Transverse colon (tissue), 4 donors: ENCODE results near the gene ATP8B2. TPM values are rescaled to one million over a fixed set of nuclear protein-coding genes. Genes with fewer than 3 reads are reported as not detected.
A peak's percentile ranks its signal among the peaks of the same experiment; 100 is the strongest.

Experiments
- DNase-seq: peaks from one replicate; pipeline ENCODE4 v3.0.0-alpha.2; 2019
- H3K27ac ChIP-seq, 4 donors: fragments of 200-600 bp; sonication (generic); 2 replicates each; pipeline ENCODE4 v1.5.1; 2016 to 2018; ENCODE audit warnings: inconsistent platforms in 4 of 4
- H3K27me3 ChIP-seq: fragments of 200-600 bp; sonication (generic); 2 replicates; pipeline ENCODE4 v1.5.1; 2017; ENCODE audit warnings: inconsistent platforms
- H3K36me3 ChIP-seq, 4 donors: fragments of 200-600 bp; sonication (generic); 2 replicates each; pipeline ENCODE4 v1.5.1; 2017 to 2019; ENCODE audit warnings: inconsistent platforms in 4 of 4
- H3K4me1 ChIP-seq, 4 donors: fragments of 200-600 bp; sonication (generic); 2 replicates each; pipeline ENCODE4 v1.5.1; 2017 to 2020; ENCODE audit warnings: inconsistent platforms in 4 of 4
- H3K4me3 ChIP-seq, 4 donors: fragments of 200-600 bp; sonication (generic); 1 replicate in 1 of 4; 2 replicates in 3 of 4; pipeline versions ENCODE4 v1.5.1 to v1.6.1; 2017 to 2019; ENCODE audit warnings: inconsistent platforms in 4 of 4
- H3K9me3 ChIP-seq, 2 donors: fragments of 200-600 bp; sonication (generic); 2 replicates each; pipeline ENCODE4 v1.5.1; 2017 to 2019; ENCODE audit warnings: inconsistent platforms in 2 of 2
- EP300 ChIP-seq: sonication (generic); formaldehyde crosslinking; IDR thresholded peaks from one replicate; pipeline ENCODE4 v1.6.1; 2017; ENCODE audit warnings: antibody characterized with exemption, low read depth
- POLR2A ChIP-seq: fragments of 450-650 bp; IDR thresholded peaks from one replicate; pipeline ENCODE4 v1.6.1; 2016; ENCODE audit warnings: antibody characterized with exemption, mild to moderate bottlenecking, moderate library complexity
- POLR2AphosphoS5 ChIP-seq, 3 donors: sonication (generic); formaldehyde crosslinking; IDR thresholded peaks; one replicate each; pipeline ENCODE4 v1.6.1; 2016; ENCODE audit warnings: antibody characterized with exemption in 3 of 3
- WGBS, 2 donors: methylation state at CpG; one replicate each; pipeline ENCODE4 v1.1.5; 2018; ENCODE audit warnings: low coverage in 1 of 2; 5-methylcytosine and 5-hydroxymethylcytosine counted together
- in situ Hi-C, 4 donors: fragments of 200-750 bp; cut with MboI; loops; one replicate each; pipeline versions ENCODE4 v1.15.0 to v1.15.1; 2017; ENCODE audit warnings: low sequenced_read_pairs in 3 of 4, low pct_ligation_motif_present in 1 of 4, low pct_unique_long_range_greater_than_20kb in 1 of 4
- intact Hi-C: fragments of 100-400 bp; cut with DNase I; formaldehyde crosslinking; loops from one replicate; pipeline ENCODE4 v1.15.1; 2023; ENCODE audit warnings: low total_unique reads
- total RNA-seq, 4 donors: library from RNA; depleted of rRNA; stranded (reverse); fragments of >200 nt; gene quantifications; one replicate each; pipeline ENCODE4 v1.1.0, GENCODE V29; 2016
- TF ChIP-seq, protein P1 (sequence below), 5 experiments: fragments of 200-600 bp in 3 of 5; fragments of 450-650 bp in 2 of 5; sonication (generic) in 3 of 5; IDR thresholded peaks; 1 replicate in 2 of 5; 2 replicates in 3 of 5; pipeline ENCODE4 v1.5.1; 2016 to 2017; ENCODE audit warnings: antibody characterized with exemption in 5 of 5, inconsistent platforms in 3 of 5, mild to moderate bottlenecking in 2 of 5, moderate library complexity in 1 of 5

The ATP8B2 gene
- total RNA-seq, 4 donors from 2014 or later, result 6.0 to 78.6 (median 24.9) TPM

DNA sequence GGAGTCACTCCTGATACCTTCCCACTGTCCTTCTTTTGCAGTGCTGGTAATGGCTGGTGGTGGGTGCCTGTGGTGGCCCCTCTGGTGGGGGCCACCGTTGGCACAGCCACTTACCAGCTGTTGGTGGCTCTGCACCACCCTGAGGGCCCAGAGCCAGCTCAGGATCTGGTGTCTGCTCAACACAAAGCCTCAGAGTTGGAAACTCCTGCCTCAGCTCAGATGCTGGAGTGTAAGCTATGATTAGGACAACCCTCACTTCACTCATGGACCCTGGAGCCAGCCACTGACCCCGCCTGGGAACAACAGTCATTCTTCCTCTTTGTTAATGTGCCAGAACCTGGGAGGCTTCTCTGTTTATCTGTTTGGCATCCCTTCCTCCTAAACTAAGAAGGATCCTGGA, 1.1 kb upstream of the ATP8B2 start:
- in situ Hi-C loops, result no loop called here
- Histone ChIP-seq H3K4me1 (peaks cover 16 to 43% (median 36%) of the 10 kb centered on the region in 4 donors), H3K36me3 (no peaks in the 10 kb centered on the region), H3K9me3 (no peaks in the 10 kb centered on the region), H3K27me3 (peaks cover 47% of the 10 kb centered on the region), H3K27ac (peak overlapping the region in 3 of 4 donors; percentile 94 to 97 (median 95)), H3K4me3 (no peak overlapping the region)
- intact Hi-C loops, result no loop called here
- no peak for DNase-seq
- TF ChIP-seq POLR2AphosphoS5 (IDR thresholded peaks at IDR 0.05) (no peak), EP300 (no peak), POLR2A (no peak)
- TF ChIP-seq, protein P1, sequence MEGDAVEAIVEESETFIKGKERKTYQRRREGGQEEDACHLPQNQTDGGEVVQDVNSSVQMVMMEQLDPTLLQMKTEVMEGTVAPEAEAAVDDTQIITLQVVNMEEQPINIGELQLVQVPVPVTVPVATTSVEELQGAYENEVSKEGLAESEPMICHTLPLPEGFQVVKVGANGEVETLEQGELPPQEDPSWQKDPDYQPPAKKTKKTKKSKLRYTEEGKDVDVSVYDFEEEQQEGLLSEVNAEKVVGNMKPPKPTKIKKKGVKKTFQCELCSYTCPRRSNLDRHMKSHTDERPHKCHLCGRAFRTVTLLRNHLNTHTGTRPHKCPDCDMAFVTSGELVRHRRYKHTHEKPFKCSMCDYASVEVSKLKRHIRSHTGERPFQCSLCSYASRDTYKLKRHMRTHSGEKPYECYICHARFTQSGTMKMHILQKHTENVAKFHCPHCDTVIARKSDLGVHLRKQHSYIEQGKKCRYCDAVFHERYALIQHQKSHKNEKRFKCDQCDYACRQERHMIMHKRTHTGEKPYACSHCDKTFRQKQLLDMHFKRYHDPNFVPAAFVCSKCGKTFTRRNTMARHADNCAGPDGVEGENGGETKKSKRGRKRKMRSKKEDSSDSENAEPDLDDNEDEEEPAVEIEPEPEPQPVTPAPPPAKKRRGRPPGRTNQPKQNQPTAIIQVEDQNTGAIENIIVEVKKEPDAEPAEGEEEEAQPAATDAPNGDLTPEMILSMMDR (IDR thresholded peaks at IDR 0.05), result no peak
- WGBS, 2 donors, result 75% methylated on average over 2 of the region's 2 CpGs; no CpG with 5 or more reads in 1 of the 2 donors

DNA sequence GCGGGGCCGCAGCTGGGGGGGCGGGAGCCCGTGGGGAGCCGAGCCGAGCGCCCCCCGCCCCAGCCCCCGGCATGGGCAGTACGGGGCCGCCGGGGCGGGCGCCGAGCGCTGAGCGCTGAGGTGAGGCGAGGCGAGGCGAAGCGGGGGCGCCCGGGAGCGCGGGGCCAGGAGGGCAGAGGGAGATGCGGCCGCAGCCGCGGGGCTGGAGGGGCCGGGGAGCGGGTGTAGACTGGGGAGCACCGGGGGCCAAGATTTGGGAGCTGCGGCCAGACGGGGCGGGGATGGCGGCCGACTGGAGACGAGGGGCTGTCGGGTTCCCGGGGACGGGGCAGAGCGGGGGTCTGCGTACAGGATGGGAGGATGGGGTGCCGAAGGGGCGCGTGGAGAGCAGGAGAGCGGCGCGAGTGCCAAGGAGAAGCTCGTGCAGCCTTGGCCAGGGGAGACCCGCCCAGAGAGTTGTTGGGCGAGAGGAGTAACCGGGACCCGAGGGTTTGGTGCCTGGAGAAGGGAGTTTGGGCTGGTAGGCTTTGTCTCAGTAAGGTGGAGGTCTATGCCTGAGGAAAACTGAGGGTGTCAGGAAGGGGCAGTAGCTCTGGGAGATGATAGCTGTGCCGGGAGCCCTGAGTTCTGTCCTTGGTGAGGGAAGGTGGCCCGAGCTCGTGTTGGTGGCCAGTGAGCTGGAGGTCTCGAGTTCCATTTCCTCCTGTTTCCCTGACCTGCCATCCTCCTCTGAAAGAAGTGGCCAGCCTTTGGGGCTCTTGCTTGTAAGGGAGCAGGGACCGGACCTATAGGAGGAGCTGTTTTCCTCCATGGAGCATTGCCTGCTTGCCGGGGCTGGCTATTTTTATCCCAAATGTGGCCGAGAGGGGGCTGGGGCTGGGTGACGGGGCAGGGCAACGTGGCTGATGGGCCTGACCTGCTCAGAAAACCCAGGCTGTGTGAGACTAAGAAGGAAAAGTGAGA, 539 bp downstream of the ATP8B2 start:
- TF ChIP-seq EP300 (no peak), POLR2A (no peak), POLR2AphosphoS5 (IDR thresholded peaks at IDR 0.05) (no peak)
- TF ChIP-seq, protein P1 (IDR thresholded peaks at IDR 0.05), result peak; percentile 40 to 61 (median 50)
- WGBS, 2 donors, result 5% methylated on average over 61 of the region's 63 CpGs; no CpG with 5 or more reads in 1 of the 2 donors
- peaks cover 16 to 50% (median 41%) of the 10 kb centered on the region in 4 donors for H3K4me1 ChIP-seq
- intact Hi-C loops (no loop called here), in situ Hi-C loops (no loop called here)
- H3K27ac ChIP-seq, result peak overlapping the region; percentile 86 to 97 (median 94)
- H3K9me3 ChIP-seq, result no peaks in the 10 kb centered on the region
- H3K27me3 ChIP-seq, result peaks cover 54% of the 10 kb centered on the region
- peak; percentile 64 for DNase-seq
- H3K36me3 ChIP-seq, result no peaks in the 10 kb centered on the region
- H3K4me3 ChIP-seq, result peak overlapping the region; percentile 41 to 75 (median 66)

DNA sequence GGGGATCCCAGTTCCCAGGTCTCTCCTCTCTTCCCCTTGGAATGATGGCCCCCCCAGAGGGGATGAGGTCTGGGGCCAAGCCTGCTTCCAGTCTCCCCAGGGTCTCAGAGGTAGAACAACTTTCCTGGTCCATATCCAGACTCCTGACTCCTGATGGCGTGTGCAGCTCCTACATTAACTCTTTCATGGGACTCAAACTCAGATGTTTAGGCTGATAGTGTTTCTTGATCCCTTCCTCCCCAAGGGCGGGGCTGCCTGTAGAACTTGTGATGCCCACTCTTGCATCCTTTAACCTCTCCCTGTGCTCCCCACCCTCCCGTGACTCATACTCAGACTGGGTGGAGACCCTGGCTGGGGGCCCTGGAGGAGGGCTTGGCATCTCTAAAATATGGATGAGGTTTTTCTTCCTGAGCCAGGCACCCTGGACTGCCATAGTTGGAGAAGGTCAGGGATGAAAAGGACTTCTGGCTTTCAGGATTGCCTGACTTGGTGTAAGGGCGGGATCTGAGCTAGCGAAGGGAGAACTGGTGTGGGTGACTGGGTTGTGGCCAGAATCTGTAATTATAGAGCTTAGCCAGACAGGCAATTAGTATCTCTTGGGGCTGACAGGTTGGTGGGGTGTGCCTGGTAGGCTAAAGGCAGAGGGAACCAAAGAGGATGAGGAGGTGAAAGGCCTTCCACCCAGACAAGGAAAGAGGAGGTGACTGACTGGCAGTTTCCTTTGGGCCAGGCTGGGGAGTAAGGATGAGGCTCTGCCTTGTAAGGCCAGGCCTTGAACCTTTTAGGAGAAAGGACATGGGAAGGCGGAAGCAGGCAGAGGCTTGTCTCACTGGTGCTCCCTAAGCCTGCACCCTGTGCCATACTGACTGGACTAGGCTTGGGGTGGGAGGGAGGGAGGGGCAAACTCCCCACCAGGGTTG, 1.5 kb downstream of the ATP8B2 start:
- Histone ChIP-seq H3K9me3 (no peaks in the 10 kb centered on the region), H3K27ac (peak overlapping the region; percentile 86 to 97 (median 94)), H3K4me3 (peak overlapping the region; percentile 41 to 75 (median 66)), H3K27me3 (peaks cover 54% of the 10 kb centered on the region), H3K4me1 (peaks cover 16 to 50% (median 41%) of the 10 kb centered on the region in 4 donors), H3K36me3 (no peaks in the 10 kb centered on the region)
- 20 to 46% methylated on average over 1 to 6 of the region's 6 CpGs for WGBS, 2 donors
- in situ Hi-C loops (no loop called here), intact Hi-C loops (no loop called here)
- DNase-seq, result no peak
- no peak for TF ChIP-seq POLR2A
- TF ChIP-seq, protein P1 (IDR thresholded peaks at IDR 0.05), result no peak
- TF ChIP-seq EP300, result no peak
- TF ChIP-seq POLR2AphosphoS5 (IDR thresholded peaks at IDR 0.05), result no peak
